Stimulated activated CD4-positive, alpha-beta T cell treated with anti-CD3 and anti-CD28 coated beads, Interleukin-12 subunit alpha, Interleukin-12 subunit beta, amount 100 ng/mL, for 4 hours (primary cell): Measurements from ENCODE around the gene TBR1.

ENCODE experiments used
- DNase-seq: peaks from one replicate; pipeline ENCODE4 v3.0.0-alpha.2; 2020

The TBR1 gene

GRCh38 chr2:161430386-161430785 lies 14.3 kb downstream of the TBR1 start:
- DNase-seq, result no peak

DNA sequence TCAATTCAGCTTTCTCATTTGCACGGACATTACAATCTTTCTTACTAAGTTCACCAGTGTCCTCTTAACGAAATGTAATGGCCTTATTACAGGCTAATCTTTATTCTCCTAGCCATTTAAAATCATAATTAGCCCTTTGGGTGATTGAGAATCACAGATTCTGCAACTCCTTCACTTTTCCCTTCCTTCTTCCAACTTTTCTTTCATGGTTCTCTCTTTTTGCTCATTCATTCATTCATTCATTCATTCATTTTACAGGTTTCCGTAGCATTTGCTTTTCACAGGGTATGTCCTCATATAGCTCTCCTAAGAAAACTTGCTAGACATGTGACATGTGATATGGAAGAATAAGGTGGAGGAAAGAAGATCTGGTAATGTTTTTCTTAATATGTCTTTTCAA lies 16.0 kb downstream of the TBR1 start:
- DNase-seq, result no peak

DNA sequence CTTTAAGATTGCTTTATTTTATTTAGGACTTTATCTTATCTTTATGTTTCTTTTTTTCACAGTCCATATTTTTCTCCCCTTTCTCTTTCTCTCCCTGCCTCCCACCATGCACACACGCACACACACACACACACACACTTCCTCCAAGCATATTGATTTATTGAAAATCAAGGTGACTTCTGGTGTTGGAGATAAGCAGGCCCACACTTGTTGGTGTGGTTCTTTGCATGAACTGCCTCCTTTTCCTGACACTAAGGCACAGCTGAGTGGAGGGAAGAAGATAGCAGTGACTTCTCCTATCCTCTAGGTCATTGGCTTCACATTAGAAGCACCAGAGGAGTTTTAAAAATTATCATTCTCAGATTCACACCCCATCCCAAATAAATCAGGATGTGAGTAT lies 18.0 kb downstream of the TBR1 start:
- DNase-seq, result no peak

DNA sequence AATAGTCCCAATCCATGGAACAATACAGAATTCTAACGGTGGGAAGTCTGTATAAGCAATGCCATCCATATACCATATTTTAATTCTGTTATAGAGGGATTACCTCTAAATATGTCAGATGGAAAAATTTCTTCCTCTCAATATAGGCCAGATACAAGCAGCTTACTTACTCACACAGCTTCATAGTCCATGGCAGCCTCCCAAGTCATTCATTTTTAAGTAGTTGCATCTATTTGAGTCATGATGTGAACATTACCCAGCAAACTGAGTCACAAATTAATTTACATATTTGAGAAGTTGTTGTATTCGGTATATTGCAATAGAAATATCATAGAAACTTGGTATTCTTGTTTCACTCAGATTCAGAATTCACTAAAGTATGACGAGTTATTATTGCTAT lies 20.3 kb downstream of the TBR1 start:
- no peak for DNase-seq

DNA sequence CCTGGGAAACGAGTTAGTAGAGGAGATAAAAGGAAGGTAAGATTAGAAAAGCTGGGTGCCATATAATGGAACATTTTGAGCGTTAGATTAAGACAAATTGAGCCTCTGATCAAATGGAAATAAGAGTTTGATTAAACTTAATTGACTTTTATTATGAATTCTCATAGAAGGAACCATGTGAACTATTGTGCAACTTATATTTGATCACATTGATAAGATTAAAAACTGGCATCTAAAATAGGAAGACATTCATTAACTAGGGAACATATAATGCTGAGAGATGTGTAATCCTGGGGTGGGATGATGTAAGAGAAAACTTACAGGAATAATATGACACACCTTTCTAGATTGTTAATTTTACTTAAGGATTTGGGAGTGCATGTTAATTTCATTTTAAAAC lies 22.5 kb downstream of the TBR1 start:
- DNase-seq, result no peak

DNA sequence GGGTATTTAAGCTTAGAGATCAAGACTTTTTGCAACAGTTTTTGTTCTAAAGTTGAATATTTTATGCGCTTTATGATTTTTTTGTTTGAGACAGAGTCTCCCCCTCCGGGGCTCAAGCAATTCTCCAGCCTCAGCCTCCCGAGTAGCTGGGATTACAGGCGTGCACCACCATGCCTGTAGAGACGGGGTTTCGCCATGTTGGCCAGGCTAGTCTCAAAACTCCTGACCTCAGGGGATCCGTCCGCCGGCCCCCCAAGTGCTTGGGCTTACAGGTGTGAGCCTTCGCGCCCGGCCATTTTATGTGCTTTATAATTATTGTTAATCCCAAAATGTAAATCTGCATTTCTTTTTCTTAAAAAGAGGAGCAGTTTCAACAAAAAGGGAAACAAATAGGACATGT lies 29.0 kb downstream of the TBR1 start:
- DNase-seq, result no peak

DNA sequence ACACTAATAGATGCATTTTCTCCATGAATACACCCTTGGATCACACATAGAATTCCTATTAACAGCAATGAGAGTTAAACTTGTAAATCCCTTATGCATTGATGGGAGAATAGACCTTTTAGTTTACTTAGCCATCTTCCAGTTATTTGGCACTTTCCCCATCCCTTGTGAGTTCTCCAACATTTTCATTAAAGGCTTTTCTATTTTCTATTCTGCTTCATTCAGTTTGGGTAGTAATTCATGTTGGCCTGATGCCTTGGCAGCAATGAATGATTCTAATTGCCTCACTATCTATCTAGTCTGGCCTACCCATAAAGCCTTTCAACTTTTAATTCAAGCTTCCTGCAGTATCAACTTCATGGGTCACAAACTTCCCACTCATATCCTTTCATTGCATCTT lies 32.3 kb downstream of the TBR1 start:
- no peak for DNase-seq

GRCh38 chr2:161471631-161472030 lies 55.5 kb downstream of the TBR1 start:
- DNase-seq, result no peak

GRCh38 chr2:161474920-161475319 lies 58.8 kb downstream of the TBR1 start:
- DNase-seq, result no peak
